Endometrium (tissue), 2 donors: ENCODE data around the gene PRDM16.

Experiments used
- FAIRE-seq: peaks from 2 replicates; lab custom pipeline; 2012; peaks lifted over from hg19 to GRCh38; lab: Jason Lieb, UNC
- donor health status: control.
- donor health status: control.

Gene PRDM16

GRCh38 chr1:3453203-3453761, 384.3 kb downstream of the PRDM16 start:
- no peak for FAIRE-seq

- FAIRE-seq = no peak
These were observed 385.1 kb downstream of the PRDM16 start, which contains the start of gene ARHGEF16 for GRCh38 chr1:3453891-3454810. Gene ARHGEF16 (plus strand): TSS chr1:3454665. CDS start chr1:3463085, 8,420 bp downstream.

- FAIRE-seq = no peak
These were observed 386.0 kb downstream of the PRDM16 start for GRCh38 chr1:3454811-3455618.

GRCh38 chr1:3455670-3456448, 386.9 kb downstream of the PRDM16 start:
- no peak for FAIRE-seq

- FAIRE-seq = no peak
These were observed 387.5 kb downstream of the PRDM16 start for GRCh38 chr1:3456449-3456963.

- FAIRE-seq = no peak
These were observed 388.2 kb downstream of the PRDM16 start for GRCh38 chr1:3456964-3457909.

GRCh38 chr1:3457910-3458883, 389.2 kb downstream of the PRDM16 start:
- no peak for FAIRE-seq

- no peak for FAIRE-seq
These were observed 390.3 kb downstream of the PRDM16 start for GRCh38 chr1:3459051-3459908.

GRCh38 chr1:3459940-3460671, 391.1 kb downstream of the PRDM16 start:
- no peak for FAIRE-seq

- FAIRE-seq = no peak
These were observed 391.7 kb downstream of the PRDM16 start for GRCh38 chr1:3460672-3461131.

GRCh38 chr1:3461238-3461933, 392.4 kb downstream of the PRDM16 start:
- FAIRE-seq = no peak

GRCh38 chr1:3461934-3462275, 392.9 kb downstream of the PRDM16 start:
- FAIRE-seq = no peak

- no peak for FAIRE-seq
These were observed 393.5 kb downstream of the PRDM16 start for GRCh38 chr1:3462356-3463012.

- FAIRE-seq = no peak
These were observed 394.0 kb downstream of the PRDM16 start for GRCh38 chr1:3463013-3463385.

GRCh38 chr1:3463408-3463863, 394.4 kb downstream of the PRDM16 start:
- no peak for FAIRE-seq
